Mammary epithelial cell (primary cell): ENCODE data around the gene SH3BP2.

ENCODE experiments used
- CTCF ChIP-seq, 2 donors: IDR thresholded peaks in 1 of 2; conservative IDR thresholded peaks in 1 of 2; 2 replicates each; pipeline ENCODE4 v1.5.1; 2011 to 2012; ENCODE audit warnings: inconsistent platforms in 2 of 2, low read length in 2 of 2, mild to moderate bottlenecking in 2 of 2, control low read depth in 1 of 2, low read depth in 1 of 2; ENCODE audit not compliant: insufficient read depth in 1 of 2; ENCODE audit errors: extremely low read depth in 1 of 2
- EZH2 ChIP-seq: IDR thresholded peaks from 2 replicates; pipeline ENCODE4 v1.6.1; 2012; ENCODE audit warnings: low read length, inconsistent platforms, borderline replicate concordance

- TF ChIP-seq CTCF (conservative IDR thresholded peaks at IDR 0.05 in 1 of 2, IDR thresholded peaks at IDR 0.05 in 1 of 2; ENCODE audit: extremely low read depth in 1 of 2, insufficient read depth in 1 of 2, low read depth in 1 of 2, low read length in 2 of 2) (no peak), EZH2 (no peak)
Observed at GRCh38 chr4:2839060-2839459, 46.2 kb downstream of the SH3BP2 start.
